ENCODE results near the gene RERGL.
"Not testable (repeated sequence)": the region's sequence is repeated elsewhere in the genome, so short reads cannot be mapped to it uniquely, and the experiment has no call there.

Gene RERGL

GRCh38 chr12:18090093-18090492 lies at the start of gene RERGL:
Gene RERGL (minus strand): TSS chr12:18090193. CDS start chr12:18090140, 53 bp downstream.
- DNase-seq (ENCODE audit: low read depth in 1 of 2, low spot score in 1 of 2) = no peak

GRCh38 chr12:18139254-18139653 lies 49.3 kb upstream of the RERGL start:
- DNase-seq (ENCODE audit: low read depth in 1 of 2, low spot score in 1 of 2) = no peak

- no peak for DNase-seq (ENCODE audit: low read depth in 1 of 2, low spot score in 1 of 2)
Observed at GRCh38 chr12:18135509-18135908, 45.5 kb upstream of the RERGL start.

- DNase-seq (ENCODE audit: low read depth in 1 of 2, low spot score in 1 of 2) = no peak
Observed at GRCh38 chr12:18135086-18135485, 45.1 kb upstream of the RERGL start.

- DNase-seq (ENCODE audit: low read depth in 1 of 2, low spot score in 1 of 2) = no peak
Observed at GRCh38 chr12:18130851-18131250, 40.9 kb upstream of the RERGL start.

- DNase-seq (ENCODE audit: low read depth in 1 of 2, low spot score in 1 of 2) = no peak
Observed at GRCh38 chr12:18123707-18124106, 33.7 kb upstream of the RERGL start.

GRCh38 chr12:18120899-18121298 lies 30.9 kb upstream of the RERGL start:
- DNase-seq (ENCODE audit: low read depth in 1 of 2, low spot score in 1 of 2) = no peak

GRCh38 chr12:18108611-18109010 lies 18.6 kb upstream of the RERGL start:
- no peak for DNase-seq (ENCODE audit: low read depth in 1 of 2, low spot score in 1 of 2)

GRCh38 chr12:18103624-18104023 lies 13.6 kb upstream of the RERGL start:
- DNase-seq (ENCODE audit: low read depth in 1 of 2, low spot score in 1 of 2) = no peak

GRCh38 chr12:18101043-18101442 lies 11.1 kb upstream of the RERGL start:
- DNase-seq (ENCODE audit: low read depth in 1 of 2, low spot score in 1 of 2) = no peak

GRCh38 chr12:18084080-18084479 lies 5.9 kb downstream of the RERGL start:
- no peak for DNase-seq (ENCODE audit: low read depth in 1 of 2, low spot score in 1 of 2)

GRCh38 chr12:18079541-18080246 lies 10.3 kb downstream of the RERGL start:
- DNase-seq (ENCODE audit: low read depth in 1 of 2, low spot score in 1 of 2) = no peak

GRCh38 chr12:18074001-18074400 lies 16.0 kb downstream of the RERGL start:
- no peak for DNase-seq (ENCODE audit: low read depth in 1 of 2, low spot score in 1 of 2)

GRCh38 chr12:18072723-18073122 lies 17.3 kb downstream of the RERGL start:
- DNase-seq (ENCODE audit: low read depth in 1 of 2, low spot score in 1 of 2) = no peak

- no peak for DNase-seq (ENCODE audit: low read depth in 1 of 2, low spot score in 1 of 2)
Observed at GRCh38 chr12:18071336-18071735, 18.7 kb downstream of the RERGL start.

- no peak for DNase-seq (ENCODE audit: low read depth in 1 of 2, low spot score in 1 of 2)
Observed at GRCh38 chr12:18068355-18068754, 21.6 kb downstream of the RERGL start.

- DNase-seq (ENCODE audit: low read depth in 1 of 2, low spot score in 1 of 2) = no peak
Observed at GRCh38 chr12:18066666-18067065, 23.3 kb downstream of the RERGL start.

- DNase-seq (ENCODE audit: low read depth in 1 of 2, low spot score in 1 of 2) = not testable (repeated sequence)
Observed at GRCh38 chr12:18062867-18063266, 27.1 kb downstream of the RERGL start.

- DNase-seq (ENCODE audit: low read depth in 1 of 2, low spot score in 1 of 2) = no peak
Observed at GRCh38 chr12:18057051-18057450, 32.9 kb downstream of the RERGL start.

GRCh38 chr12:18054925-18055619 lies 34.9 kb downstream of the RERGL start:
- no peak for DNase-seq (ENCODE audit: low read depth in 1 of 2, low spot score in 1 of 2)

- no peak for DNase-seq (ENCODE audit: low read depth in 1 of 2, low spot score in 1 of 2)
Observed at GRCh38 chr12:18045446-18045992, 44.5 kb downstream of the RERGL start.

- not testable (repeated sequence) for DNase-seq (ENCODE audit: low read depth in 1 of 2, low spot score in 1 of 2)
Observed at GRCh38 chr12:18040060-18040742, 49.8 kb downstream of the RERGL start.

Data from stimulated activated CD4-positive, alpha-beta T cell treated with anti-CD3 and anti-CD28 coated beads, Interleukin-15, amount 100 ng/mL, for 1 hour (primary cell).